ENCODE data around the gene SMAD6. TPM values are rescaled to one million over a fixed set of nuclear protein-coding genes. Genes with fewer than 3 reads are reported as not detected.

The SMAD6 gene
- total and polyA plus RNA-seq, 2 donors (not counting 1 experiment from before 2014, with no cell fraction given): 0.03 to 0.37 TPM

DNA sequence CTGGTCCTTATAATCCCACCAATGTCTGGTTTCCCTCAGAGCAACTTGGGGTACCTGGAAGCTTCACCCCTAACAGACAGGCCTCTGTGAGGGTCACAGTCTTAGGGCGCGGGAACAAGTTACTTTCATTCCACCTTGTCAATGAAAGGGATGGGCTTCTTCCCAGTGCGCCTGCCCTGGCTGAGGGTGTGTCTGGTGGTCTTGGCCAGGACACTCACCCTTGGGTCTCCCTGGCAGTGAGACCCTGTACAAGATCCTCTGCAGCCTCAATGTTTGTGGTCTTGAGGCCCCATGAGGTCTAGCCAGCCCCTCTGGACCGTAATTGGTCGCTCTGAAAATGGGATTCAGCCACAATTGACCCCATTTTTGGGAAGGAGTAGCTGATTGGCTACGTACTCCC, 40.2 kb downstream of the SMAD6 start:
- peaks cover 3% of the 10 kb centered on the region for H3K27me3 Mint-ChIP-seq
- Histone ChIP-seq H4K20me1 (ENCODE audit: control insufficient read depth, insufficient read depth, low read length, poor library complexity, severe bottlenecking) (no peaks in the 10 kb centered on the region), H3K4me1 (ENCODE audit: control insufficient read depth in 2 of 2, insufficient read depth in 2 of 2, low read length in 2 of 2) (no peaks in the 10 kb centered on the region), H3K27ac (ENCODE audit: low read length in 2 of 2) (no peak overlapping the region), H3K4me3 (ENCODE audit: control extremely low read depth in 1 of 5, extremely low read depth in 1 of 5, insufficient read depth in 1 of 5, low read depth in 2 of 5, low read length in 4 of 5) (no peak overlapping the region), H3K79me2 (ENCODE audit: control insufficient read depth, insufficient read depth, low read length) (no peaks in the 10 kb centered on the region), H3K36me3 (replicated peaks in 1 of 2; ENCODE audit: control extremely low read depth in 1 of 2, control insufficient read depth in 1 of 2, extremely low read depth in 1 of 2, insufficient read depth in 2 of 2, low read length in 1 of 2) (no peaks in the 10 kb centered on the region), H3K9ac (ENCODE audit: low read length) (no peak overlapping the region), H3K27me3 (replicated peaks in 1 of 4; ENCODE audit: control extremely low read depth in 1 of 4, control insufficient read depth in 3 of 4, insufficient read depth in 4 of 4, low read length in 3 of 4) (peaks cover 0 to 6% (median 0%) of the 10 kb centered on the region in 4 experiments), H3K9me3 (ENCODE audit: control extremely low read depth in 1 of 3, control insufficient read depth in 2 of 3, insufficient read depth in 1 of 3, low read length in 2 of 3) (no peaks in the 10 kb centered on the region), H3K4me2 (replicated peaks; ENCODE audit: low read depth, low read length, poor library complexity, severe bottlenecking) (no peak overlapping the region), H2AFZ (ENCODE audit: insufficient read depth, low read depth, low read length, poor library complexity, severe bottlenecking) (no peak overlapping the region)
- ATAC-seq (ENCODE audit: low read depth) (no peak), DNase-seq (no peak)
- ChIA-PET CTCF (no interaction called here), POLR2A (no interaction called here)
- H3K9me3 Mint-ChIP-seq (ENCODE audit: insufficient read depth): no peaks in the 10 kb centered on the region
- WGBS (ENCODE audit: insufficient coverage): 89% methylated on average over 6 of the region's 6 CpGs
- intact Hi-C loops (cut with micrococcal nuclease): no loop called here
- TF ChIP-seq, protein P1, sequence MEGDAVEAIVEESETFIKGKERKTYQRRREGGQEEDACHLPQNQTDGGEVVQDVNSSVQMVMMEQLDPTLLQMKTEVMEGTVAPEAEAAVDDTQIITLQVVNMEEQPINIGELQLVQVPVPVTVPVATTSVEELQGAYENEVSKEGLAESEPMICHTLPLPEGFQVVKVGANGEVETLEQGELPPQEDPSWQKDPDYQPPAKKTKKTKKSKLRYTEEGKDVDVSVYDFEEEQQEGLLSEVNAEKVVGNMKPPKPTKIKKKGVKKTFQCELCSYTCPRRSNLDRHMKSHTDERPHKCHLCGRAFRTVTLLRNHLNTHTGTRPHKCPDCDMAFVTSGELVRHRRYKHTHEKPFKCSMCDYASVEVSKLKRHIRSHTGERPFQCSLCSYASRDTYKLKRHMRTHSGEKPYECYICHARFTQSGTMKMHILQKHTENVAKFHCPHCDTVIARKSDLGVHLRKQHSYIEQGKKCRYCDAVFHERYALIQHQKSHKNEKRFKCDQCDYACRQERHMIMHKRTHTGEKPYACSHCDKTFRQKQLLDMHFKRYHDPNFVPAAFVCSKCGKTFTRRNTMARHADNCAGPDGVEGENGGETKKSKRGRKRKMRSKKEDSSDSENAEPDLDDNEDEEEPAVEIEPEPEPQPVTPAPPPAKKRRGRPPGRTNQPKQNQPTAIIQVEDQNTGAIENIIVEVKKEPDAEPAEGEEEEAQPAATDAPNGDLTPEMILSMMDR (IDR thresholded peaks at IDR 0.05): no peak
- no peak for TF ChIP-seq EZH2 (IDR thresholded peaks at IDR 0.05; ENCODE audit: borderline replicate concordance, insufficient read depth, low read depth, low read length, poor library complexity, severe bottlenecking)
- no peak overlapping the region for H3K27ac Mint-ChIP-seq
- H3K4me3 Mint-ChIP-seq: no peak overlapping the region
- no peaks in the 10 kb centered on the region for H3K4me1 Mint-ChIP-seq

DNA sequence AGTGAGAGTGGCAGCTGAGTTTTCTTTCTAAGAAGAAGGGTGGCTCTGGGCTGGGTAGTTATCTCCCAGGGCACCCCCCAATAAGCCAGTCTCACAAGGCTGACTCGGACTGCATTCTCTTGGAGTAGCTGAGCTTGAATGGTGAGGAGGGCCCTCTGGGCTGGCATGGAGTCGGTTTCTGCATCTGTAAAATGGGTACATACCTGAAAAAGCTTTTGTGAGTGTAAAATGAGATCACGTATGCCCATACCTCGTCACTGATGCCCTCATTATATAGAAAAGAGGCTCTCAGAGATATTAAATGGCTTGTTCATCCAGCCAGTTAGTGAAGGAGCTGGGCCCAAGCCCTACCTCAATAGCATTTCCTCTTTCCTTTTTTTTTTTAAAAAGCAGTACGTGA, 41.2 kb downstream of the SMAD6 start:
- TF ChIP-seq, protein P1 (IDR thresholded peaks at IDR 0.05): no peak
- no peak for TF ChIP-seq EZH2 (IDR thresholded peaks at IDR 0.05; ENCODE audit: borderline replicate concordance, insufficient read depth, low read depth, low read length, poor library complexity, severe bottlenecking)
- no peak overlapping the region for H3K4me3 Mint-ChIP-seq
- CTCF ChIA-PET: no interaction called here
- no CpG with 5 or more reads among the region's 5 CpGs for WGBS (ENCODE audit: insufficient coverage)
- H3K4me2 ChIP-seq (replicated peaks; ENCODE audit: low read depth, low read length, poor library complexity, severe bottlenecking): no peak overlapping the region
- intact Hi-C loops (cut with micrococcal nuclease): no loop called here
- H3K36me3 ChIP-seq (replicated peaks in 1 of 2; ENCODE audit: control extremely low read depth in 1 of 2, control insufficient read depth in 1 of 2, extremely low read depth in 1 of 2, insufficient read depth in 2 of 2, low read length in 1 of 2): no peaks in the 10 kb centered on the region
- no peaks in the 10 kb centered on the region for H3K4me1 ChIP-seq (ENCODE audit: control insufficient read depth in 2 of 2, insufficient read depth in 2 of 2, low read length in 2 of 2)
- H3K9ac ChIP-seq (ENCODE audit: low read length): no peak overlapping the region
- no peak overlapping the region for H3K27ac Mint-ChIP-seq
- H3K4me1 Mint-ChIP-seq: no peaks in the 10 kb centered on the region
- DNase-seq (no peak), ATAC-seq (ENCODE audit: low read depth) (no peak)
- H3K79me2 ChIP-seq (ENCODE audit: control insufficient read depth, insufficient read depth, low read length): no peaks in the 10 kb centered on the region
- H3K9me3 Mint-ChIP-seq (ENCODE audit: insufficient read depth): no peaks in the 10 kb centered on the region
- no peaks in the 10 kb centered on the region for H3K9me3 ChIP-seq (ENCODE audit: control extremely low read depth in 1 of 3, control insufficient read depth in 2 of 3, insufficient read depth in 1 of 3, low read length in 2 of 3)
- peaks cover 0 to 6% (median 0%) of the 10 kb centered on the region in 4 experiments for H3K27me3 ChIP-seq (replicated peaks in 1 of 4; ENCODE audit: control extremely low read depth in 1 of 4, control insufficient read depth in 3 of 4, insufficient read depth in 4 of 4, low read length in 3 of 4)
- POLR2A ChIA-PET: no interaction called here
- H3K4me3 ChIP-seq (ENCODE audit: control extremely low read depth in 1 of 5, extremely low read depth in 1 of 5, insufficient read depth in 1 of 5, low read depth in 2 of 5, low read length in 4 of 5): no peak overlapping the region
- no peak overlapping the region for H2AFZ ChIP-seq (ENCODE audit: insufficient read depth, low read depth, low read length, poor library complexity, severe bottlenecking)
- no peaks in the 10 kb centered on the region for H4K20me1 ChIP-seq (ENCODE audit: control insufficient read depth, insufficient read depth, low read length, poor library complexity, severe bottlenecking)
- H3K27me3 Mint-ChIP-seq: no peaks in the 10 kb centered on the region
- H3K27ac ChIP-seq (ENCODE audit: low read length in 2 of 2): no peak overlapping the region
